HCT116 (cell line): ENCODE data around the gene PCDHGC4. TPM values are rescaled to one million over a fixed set of nuclear protein-coding genes. Genes with fewer than 3 reads are reported as not detected.

Experiments used
- ATAC-seq: fragments of 200-7000 bp; cut with Tn5 transposase; 2 replicates; pipeline ENCODE4 v1.9.1; 2020; ENCODE audit warnings: mild to moderate bottlenecking, moderate library complexity
- BruUV-seq: library from RNA; stranded (reverse); fragments of 400-500 nt; replicated peaks from 2 replicates; lab custom pipeline; 2021; lab: Mats Ljungman, UMichigan
- CTCF ChIA-PET: fragments of 300-600 bp; sonication (Branson Sonifier 250); formaldehyde crosslinking; loops from one replicate; lab custom pipeline; 2021; ENCODE audit warnings: antibody characterized with exemption; lab: Charles Lee
- POLR2A ChIA-PET: fragments of 300-600, 350-600 bp; sonication (Branson Sonifier 250); formaldehyde crosslinking; loops from one replicate; lab custom pipeline; 2021; ENCODE audit warnings: antibody characterized with exemption; lab: Charles Lee
- RAD21 ChIA-PET, 2 experiments: fragments of 300-600 bp; sonication (Branson Sonifier 250); formaldehyde crosslinking; loops; one replicate each; lab custom pipeline; 2023; ENCODE audit warnings: low total read pairs in 2 of 2; ENCODE audit not compliant: uncharacterized antibody in 2 of 2, unreplicated experiment in 2 of 2, low non-redundant PET in 1 of 2; lab: Charles Lee
- DNase-seq: peaks from one replicate; pipeline ENCODE4 v3.0.0-alpha.2; 2010; ENCODE audit warnings: low read depth, low spot score
- H2AFZ ChIP-seq: fragments of 200-600 bp; shearing (Covaris generic), sonication (generic); 2 replicates; pipeline ENCODE4 v1.6.1; 2017; ENCODE audit warnings: low read depth, mixed run types, mixed read lengths, antibody characterized with exemption, low read length; ENCODE audit not compliant: poor library complexity, severe bottlenecking
- H3K27ac ChIP-seq: 2 replicates; pipeline ENCODE4 v1.5.1; 2012; ENCODE audit warnings: low read depth, low read length
- H3K27me3 ChIP-seq: fragments of 200-600 bp; sonication (generic); 2 replicates; pipeline ENCODE4 v1.6.1; 2016; ENCODE audit warnings: mixed run types, low read length, mixed read lengths; ENCODE audit not compliant: insufficient read depth
- H3K36me3 ChIP-seq, 2 experiments: fragments of 200-500 bp in 1 of 2; fragments of 200-600 bp in 1 of 2; sonication (Bioruptor generic) in 1 of 2; sonication (generic) in 1 of 2; 2 replicates each; pipeline versions ENCODE4 v1.5.1 to v1.6.1; 2014 to 2016; ENCODE audit warnings: low read length in 2 of 2, inconsistent platforms in 1 of 2, mixed read lengths in 1 of 2, mixed run types in 1 of 2; ENCODE audit not compliant: insufficient read depth in 2 of 2, control insufficient read depth in 1 of 2
- H3K4me1 ChIP-seq, 2 experiments: fragments of 200-600 bp in 1 of 2; sonication (generic) in 1 of 2; 2 replicates each; pipeline versions ENCODE4 v1.5.1 to v1.6.1; 2012 to 2017; ENCODE audit warnings: low read length in 2 of 2, inconsistent platforms in 1 of 2, mild to moderate bottlenecking in 1 of 2, mixed read lengths in 1 of 2, mixed run types in 1 of 2, moderate library complexity in 1 of 2; ENCODE audit not compliant: insufficient read depth in 2 of 2, control insufficient read depth in 1 of 2
- H3K4me2 ChIP-seq: fragments of 200-600 bp; sonication (generic); 2 replicates; pipeline ENCODE4 v1.6.1; 2017; ENCODE audit warnings: mixed run types, low read length, mixed read lengths
- H3K4me3 ChIP-seq, 2 experiments: fragments of 200-600 bp in 1 of 2; sonication (generic) in 1 of 2; replicated peaks in 1 of 2; 2 replicates each; pipeline ENCODE4 v1.5.1; 2011 to 2016; ENCODE audit warnings: low read length in 2 of 2, control low read depth in 1 of 2, low read depth in 1 of 2, mild to moderate bottlenecking in 1 of 2, mixed read lengths in 1 of 2, mixed run types in 1 of 2
- H3K79me2 ChIP-seq: fragments of 200-600 bp; sonication (generic); 2 replicates; pipeline ENCODE4 v1.6.1; 2017; ENCODE audit warnings: mild to moderate bottlenecking, mixed run types, low read length, moderate library complexity, mixed read lengths; ENCODE audit not compliant: insufficient read depth
- H3K9ac ChIP-seq: fragments of 200-600 bp; sonication (generic); 2 replicates; pipeline ENCODE4 v1.6.1; 2016; ENCODE audit warnings: low read length, mixed read lengths
- H3K9me2 ChIP-seq: fragments of 200-600 bp; sonication (generic), shearing (Covaris generic); 2 replicates; pipeline ENCODE4 v1.6.1; 2017; ENCODE audit warnings: mixed run types, mild to moderate bottlenecking, moderate library complexity; ENCODE audit not compliant: insufficient read depth
- H3K9me3 ChIP-seq, 2 experiments: fragments of 200-500 bp in 1 of 2; fragments of 200-600 bp in 1 of 2; sonication (Bioruptor generic) in 1 of 2; sonication (generic) in 1 of 2; 2 replicates each; pipeline ENCODE4 v1.6.1; 2014 to 2017; ENCODE audit warnings: low read length in 2 of 2, mixed read lengths in 2 of 2, inconsistent platforms in 1 of 2, low read depth in 1 of 2, mild to moderate bottlenecking in 1 of 2, mixed run types in 1 of 2, moderate library complexity in 1 of 2; ENCODE audit not compliant: control insufficient read depth in 1 of 2, insufficient read depth in 1 of 2
- H4K20me1 ChIP-seq: fragments of 200-600 bp; sonication (generic), shearing (Covaris generic); 2 replicates; pipeline ENCODE4 v1.6.1; 2017; ENCODE audit warnings: mixed run types, mild to moderate bottlenecking, moderate library complexity; ENCODE audit not compliant: insufficient read depth
- ATF3 ChIP-seq: IDR thresholded peaks from 2 replicates; pipeline ENCODE4 v1.6.1; 2012
- CEBPB ChIP-seq: IDR thresholded peaks from 2 replicates; pipeline ENCODE4 v1.6.1; 2012; ENCODE audit warnings: low read depth
- CTCF ChIP-seq, 3 experiments: fragments of 200-600 bp in 1 of 3; sonication (generic) in 1 of 3; IDR thresholded peaks in 2 of 3; conservative IDR thresholded peaks in 1 of 3; 2 replicates each; pipeline ENCODE4 v1.5.1; 2012 to 2017; ENCODE audit warnings: low read depth in 2 of 3, low read length in 2 of 3, antibody characterized with exemption in 1 of 3, borderline replicate concordance in 1 of 3, control low read depth in 1 of 3, mild to moderate bottlenecking in 1 of 3, mixed read lengths in 1 of 3, mixed run types in 1 of 3, moderate library complexity in 1 of 3; ENCODE audit not compliant: insufficient read depth in 1 of 3
- EGR1 ChIP-seq: IDR thresholded peaks from 2 replicates; pipeline ENCODE4 v1.6.1; 2012; ENCODE audit warnings: low read depth
- ELF1 ChIP-seq: IDR thresholded peaks from 2 replicates; pipeline ENCODE4 v1.6.1; 2012; ENCODE audit warnings: low read depth, borderline replicate concordance
- EZH2phosphoT487 ChIP-seq: fragments of 200-600 bp; IDR thresholded peaks from 2 replicates; pipeline ENCODE4 v1.6.1; 2018; ENCODE audit warnings: antibody characterized with exemption, borderline replicate concordance
- FOSL1 ChIP-seq: IDR thresholded peaks from 2 replicates; pipeline ENCODE4 v1.6.1; 2012; ENCODE audit warnings: low read depth
- JUND ChIP-seq: IDR thresholded peaks from 2 replicates; pipeline ENCODE4 v1.6.1; 2012
- POLR2A ChIP-seq: IDR thresholded peaks from 2 replicates; pipeline ENCODE4 v1.7.0; 2011; ENCODE audit warnings: borderline replicate concordance; ENCODE audit not compliant: insufficient read depth, insufficient read length; ENCODE audit errors: extremely low read depth
- POLR2AphosphoS5 ChIP-seq: IDR thresholded peaks from 2 replicates; pipeline ENCODE4 v1.6.1; 2011; ENCODE audit warnings: mild to moderate bottlenecking, low read depth, low read length, moderate library complexity
- SIN3A ChIP-seq: IDR thresholded peaks from 2 replicates; pipeline ENCODE4 v1.6.1; 2012; ENCODE audit warnings: low read depth
- SP1 ChIP-seq: IDR thresholded peaks from 2 replicates; pipeline ENCODE4 v1.6.1; 2012; ENCODE audit warnings: low read depth
- SRF ChIP-seq: IDR thresholded peaks from 2 replicates; pipeline ENCODE4 v1.6.1; 2012; ENCODE audit warnings: low read depth
- TCF7L2 ChIP-seq: IDR thresholded peaks from 2 replicates; pipeline ENCODE4 v1.7.0; 2011; ENCODE audit warnings: borderline replicate concordance, inconsistent platforms; ENCODE audit not compliant: insufficient read depth, insufficient read length; ENCODE audit errors: extremely low read depth
- YY1 ChIP-seq: IDR thresholded peaks from 2 replicates; pipeline ENCODE4 v1.6.1; 2011; ENCODE audit warnings: low read length, low read depth, moderate library complexity, mild to moderate bottlenecking; ENCODE audit not compliant: insufficient replicate concordance; ENCODE audit errors: extremely low read depth
- ZFX ChIP-seq: fragments of 450-650 bp; IDR thresholded peaks from 2 replicates; pipeline ENCODE4 v1.6.1; 2017
- ZNF274 ChIP-seq: fragments of 200-500 bp; sonication (Bioruptor generic); IDR thresholded peaks from 2 replicates; pipeline ENCODE4 v1.6.1; 2014; ENCODE audit warnings: mild to moderate bottlenecking, low read depth, low read length, inconsistent platforms
- intact Hi-C: fragments of 100-400 bp; cut with micrococcal nuclease; formaldehyde crosslinking; loops from 2 replicates; pipeline ENCODE4 v1.10.0; 2022
- total RNA-seq: library from RNA; stranded (reverse); gene quantifications from one replicate; pipeline ENCODE4 v1.2.1, GENCODE V29; 2021; ENCODE audit not compliant: unreplicated experiment

The PCDHGC4 gene
- total RNA-seq, 1 experiment from 2014 or later: 0.05 TPM

- BruUV-seq: no TSS peak
- H3K4me3 ChIP-seq: no peak overlapping the region
- no peaks in the 10 kb centered on the region for H3K4me1 ChIP-seq
- ATAC-seq: no peak
- POLR2A ChIA-PET: no interaction called here
- H3K9me3 ChIP-seq: no peaks in the 10 kb centered on the region
- CTCF ChIA-PET: no interaction called here
- RAD21 ChIA-PET: no interaction called here
- no peaks in the 10 kb centered on the region for H4K20me1 ChIP-seq
- H2AFZ ChIP-seq: no peak overlapping the region
- TF ChIP-seq TCF7L2 (no peak), SP1 (no peak), ATF3 (no peak), CTCF (IDR thresholded peaks at IDR 0.05 in 2 of 3, conservative IDR thresholded peaks at IDR 0.05 in 1 of 3; ENCODE audit: borderline replicate concordance in 1 of 3, insufficient read depth in 1 of 3, low read depth in 2 of 3, low read length in 2 of 3) (no peak), SRF (no peak), ZFX (no peak), JUND (no peak), YY1 (no peak)
- H3K36me3 ChIP-seq: no peaks in the 10 kb centered on the region
- no peak overlapping the region for H3K9ac ChIP-seq
- H3K27ac ChIP-seq: no peak overlapping the region
- intact Hi-C loops: no loop called here
- H3K9me2 ChIP-seq: no peaks in the 10 kb centered on the region
- DNase-seq: no peak
- H3K27me3 ChIP-seq: no peaks in the 10 kb centered on the region
- H3K79me2 ChIP-seq: no peaks in the 10 kb centered on the region
- no peak overlapping the region for H3K4me2 ChIP-seq
Observed at GRCh38 chr5:141479776-141480175, 5.1 kb upstream of the PCDHGC4 start.

- Histone ChIP-seq H4K20me1 (no peaks in the 10 kb centered on the region), H3K9ac (no peak overlapping the region), H3K27me3 (no peaks in the 10 kb centered on the region), H3K4me2 (no peak overlapping the region), H3K27ac (no peak overlapping the region), H3K36me3 (no peaks in the 10 kb centered on the region), H3K4me3 (no peak overlapping the region), H3K79me2 (no peaks in the 10 kb centered on the region), H3K4me1 (no peaks in the 10 kb centered on the region), H2AFZ (no peak overlapping the region), H3K9me2 (no peaks in the 10 kb centered on the region), H3K9me3 (no peaks in the 10 kb centered on the region)
- RAD21 ChIA-PET: no interaction called here
- TF ChIP-seq EZH2phosphoT487 (no peak), ELF1 (no peak), JUND (no peak), EGR1 (no peak), FOSL1 (no peak), POLR2A (no peak), SRF (no peak), ZNF274 (no peak), POLR2AphosphoS5 (no peak), CEBPB (no peak), ATF3 (no peak), SIN3A (no peak)
- DNase-seq (no peak), ATAC-seq (no peak)
- POLR2A ChIA-PET: no interaction called here
- BruUV-seq: no TSS peak
- intact Hi-C loops: no loop called here
- CTCF ChIA-PET: interaction anchor here (1.5 kb wide), 1 partner anchor 71 kb away, joined by 4 read pairs; the partner anchor contains the start of gene PCDHGA10
Observed at GRCh38 chr5:141483902-141484301, 928 bp upstream of the PCDHGC4 start.
